ENCODE results near the gene FER. TPM values are rescaled to one million over a fixed set of nuclear protein-coding genes. Genes with fewer than 3 reads are reported as not detected.

FER gene
- total and polyA plus RNA-seq, 2 of the 8 experiments (the other 6 are each of a cell fraction or from before 2014, with no cell fraction given) = 1.3 to 15.8 TPM

DNA sequence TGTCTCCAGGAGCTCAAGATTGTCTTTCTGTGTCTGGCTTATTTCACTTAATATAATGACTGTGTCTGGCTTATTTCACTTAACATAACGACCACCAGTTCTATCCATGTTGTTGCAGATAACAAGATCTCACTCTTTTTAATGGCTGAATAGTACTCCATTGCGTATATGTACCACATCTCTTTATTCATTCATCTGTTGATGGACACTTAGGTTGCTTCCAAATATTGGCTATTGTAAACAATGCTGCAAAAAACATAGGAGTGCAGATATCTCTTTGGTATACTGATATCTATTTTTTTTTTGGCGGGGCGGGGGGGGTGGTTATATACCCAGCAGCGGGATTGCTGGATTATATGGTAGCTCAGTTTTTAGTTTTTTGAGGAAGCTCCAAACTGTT lies 45.5 kb downstream of the FER start:
- FAIRE-seq = no peak
- Histone ChIP-seq H2AFZ (ENCODE audit: low read length) (no peak overlapping the region), H3K23ac (ENCODE audit: insufficient read length) (no peak overlapping the region), H4K20me1 (replicated peaks in 1 of 2; ENCODE audit: control insufficient read depth in 1 of 2, insufficient read depth in 2 of 2, low read length in 2 of 2) (no peaks in the 10 kb centered on the region), H3K23me2 (ENCODE audit: low read depth, low read length) (no peaks in the 10 kb centered on the region), H3K4ac (replicated peaks; ENCODE audit: insufficient read length, low read depth, low read length) (no peak overlapping the region), H3K18ac (ENCODE audit: extremely low read depth, low read length) (no peak overlapping the region), H3K9ac (replicated peaks in 1 of 4; ENCODE audit: extremely low read depth in 1 of 4, low read depth in 3 of 4, low read length in 3 of 4) (no peak overlapping the region), H3K4me1 (replicated peaks in 1 of 4; ENCODE audit: control insufficient read depth in 3 of 4, insufficient read depth in 4 of 4, low read length in 3 of 4) (no peaks in the 10 kb centered on the region), H3K9me3 (ENCODE audit: insufficient read depth in 2 of 2, low read depth in 1 of 2, low read length in 1 of 2) (no peaks in the 10 kb centered on the region), H2BK20ac (ENCODE audit: low read length) (no peak overlapping the region), H2BK120ac (replicated peaks; ENCODE audit: low read depth, low read length) (no peak overlapping the region), H2BK12ac (ENCODE audit: low read depth, low read length) (no peak overlapping the region), H4K91ac (replicated peaks; ENCODE audit: insufficient read length, low read length) (no peak overlapping the region), H4K8ac (ENCODE audit: extremely low read depth, insufficient read depth, low read length) (no peak overlapping the region), H4K5ac (ENCODE audit: insufficient read length, low read depth, low read length) (no peak overlapping the region), H3K36me3 (ENCODE audit: control insufficient read depth in 2 of 4, insufficient read depth in 4 of 4, low read length in 3 of 4) (no peaks in the 10 kb centered on the region), H2BK15ac (ENCODE audit: low read length) (no peak overlapping the region), H2AK5ac (ENCODE audit: low read depth, low read length) (no peak overlapping the region), H3K4me3 (ENCODE audit: extremely low read depth in 1 of 4, insufficient read depth in 2 of 4, low read depth in 3 of 4, low read length in 4 of 4) (no peak overlapping the region), H2BK5ac (ENCODE audit: low read depth, low read length) (no peak overlapping the region), H3K79me2 (ENCODE audit: control insufficient read depth in 1 of 2, insufficient read depth in 2 of 2, low read length in 2 of 2) (no peaks in the 10 kb centered on the region), H3K56ac (replicated peaks; ENCODE audit: insufficient read length, low read depth, low read length) (no peak overlapping the region), H3K79me1 (ENCODE audit: low read depth, low read length) (peaks cover under 1% of the 10 kb centered on the region; the same call in 1 of the 2 replicates), H3K4me2 (ENCODE audit: insufficient read depth in 1 of 2, low read depth in 2 of 2, low read length in 2 of 2) (no peak overlapping the region), H3K27ac (ENCODE audit: low read depth, low read length) (no peak overlapping the region), H3K27me3 (replicated peaks in 1 of 4; ENCODE audit: control insufficient read depth in 3 of 4, extremely low read depth in 1 of 4, insufficient read depth in 3 of 4, low read length in 3 of 4) (no peaks in the 10 kb centered on the region), H3K14ac (ENCODE audit: insufficient read length) (no peak overlapping the region)
- CTCF ChIA-PET (ENCODE audit: partially characterized antibody) = no interaction called here
- POLR2A ChIA-PET (ENCODE audit: partially characterized antibody) = no interaction called here
- WGBS, 2 experiments (ENCODE audit: extremely low coverage in 1 of 2, insufficient coverage in 1 of 2, insufficient read length in 1 of 2, insufficient replicate concordance in 2 of 2, low coverage in 1 of 2, low lambda C conversion rate in 2 of 2, missing lambda C conversion rate in 1 of 2) = 89% methylated on average over 4 of the region's 5 CpGs; no CpG with 5 or more reads in 1 of the 2 experiments
- DNase-seq (ENCODE audit: low read depth in 1 of 2, low spot score in 2 of 2) = no peak
- TF ChIP-seq KDM5A (IDR thresholded peaks at IDR 0.05; ENCODE audit: low read length) = no peak
- no peak for TF ChIP-seq EGR1 (IDR thresholded peaks at IDR 0.05; ENCODE audit: borderline replicate concordance, low read depth, low read length)
- no peak for TF ChIP-seq ATF3 (IDR thresholded peaks at IDR 0.05; ENCODE audit: insufficient read depth, low read depth, low read length)
- no peak for TF ChIP-seq CHD2 (IDR thresholded peaks at IDR 0.05; ENCODE audit: low read length)
